Neural progenitor cell (in vitro differentiated cells): ENCODE results near the gene PCSK4. TPM values are rescaled to one million over a fixed set of nuclear protein-coding genes. Genes with fewer than 3 reads are reported as not detected.
A peak's percentile ranks its signal among the peaks of the same experiment; 100 is the strongest.

ENCODE experiments used
- DNase-seq: peaks from one replicate; pipeline ENCODE4 v3.0.0-alpha.2; 2016; ENCODE audit warnings: low spot score
- H2AFZ ChIP-seq: fragments of 200-600 bp; sonication (generic); replicated peaks from 2 replicates; pipeline ENCODE4 v1.6.1; 2016; ENCODE audit warnings: antibody characterized with exemption
- H3F3A ChIP-seq: fragments of 200-600 bp; sonication (generic); 2 replicates; pipeline ENCODE4 v1.6.1; 2016; ENCODE audit warnings: antibody characterized with exemption, low read depth
- H3K27ac ChIP-seq: fragments of 200-600 bp; sonication (generic); 2 replicates; pipeline ENCODE4 v1.5.1; 2016; ENCODE audit warnings: mild to moderate bottlenecking
- H3K27me3 ChIP-seq: fragments of 200-600 bp; sonication (generic); 2 replicates; pipeline ENCODE4 v1.6.1; 2016; ENCODE audit warnings: mild to moderate bottlenecking, moderate library complexity
- H3K36me3 ChIP-seq: fragments of 200-600 bp; sonication (generic); 2 replicates; pipeline ENCODE4 v1.5.1; 2016
- H3K4me1 ChIP-seq: fragments of 200-600 bp; sonication (generic); 2 replicates; pipeline ENCODE4 v1.6.1; 2016; ENCODE audit warnings: mixed run types
- H3K4me2 ChIP-seq: fragments of 200-600 bp; sonication (generic); 2 replicates; pipeline ENCODE4 v1.6.1; 2016
- H3K4me3 ChIP-seq: fragments of 200-600 bp; sonication (generic); 2 replicates; pipeline ENCODE4 v1.5.1; 2016
- H3K79me2 ChIP-seq: fragments of 200-600 bp; sonication (generic); 2 replicates; pipeline ENCODE4 v1.6.1; 2016; ENCODE audit warnings: low read depth
- H3K9ac ChIP-seq: fragments of 200-600 bp; sonication (generic); 2 replicates; pipeline ENCODE4 v1.6.1; 2016
- H3K9me3 ChIP-seq: fragments of 200-600 bp; sonication (generic); 2 replicates; pipeline ENCODE4 v1.5.1; 2016; ENCODE audit warnings: low read depth
- H4K20me1 ChIP-seq: fragments of 200-600 bp; sonication (generic); 2 replicates; pipeline ENCODE4 v1.6.1; 2016; ENCODE audit warnings: low read depth
- H3K27ac Mint-ChIP-seq: 3 replicates; pipeline ENCODE4 v1.8.0; 2021; ENCODE audit warnings: mixed read lengths
- H3K27me3 Mint-ChIP-seq: 2 replicates; pipeline ENCODE4 v1.8.0; 2022; ENCODE audit warnings: low read depth, mild to moderate bottlenecking, inconsistent platforms, moderate library complexity, mixed read lengths; ENCODE audit not compliant: insufficient read depth
- H3K36me3 Mint-ChIP-seq: 3 replicates; pipeline ENCODE4 v1.8.0; 2021; ENCODE audit warnings: mixed read lengths
- H3K4me1 Mint-ChIP-seq: 3 replicates; pipeline ENCODE4 v1.8.0; 2021; ENCODE audit warnings: mixed read lengths
- H3K4me3 Mint-ChIP-seq: 3 replicates; pipeline ENCODE4 v1.8.0; 2021; ENCODE audit warnings: mild to moderate bottlenecking, moderate library complexity, mixed read lengths
- H3K9me3 Mint-ChIP-seq: 3 replicates; pipeline ENCODE4 v1.8.0; 2020; ENCODE audit warnings: mixed read lengths
- EZH2 ChIP-seq: fragments of 200-600 bp; sonication (generic); IDR thresholded peaks from 2 replicates; pipeline ENCODE4 v1.6.1; 2017; ENCODE audit warnings: antibody characterized with exemption, mild to moderate bottlenecking, moderate library complexity
- EZH2phosphoT487 ChIP-seq: fragments of 200-600 bp; sonication (generic); IDR thresholded peaks from 2 replicates; pipeline ENCODE4 v1.6.1; 2017; ENCODE audit warnings: antibody characterized with exemption
- total RNA-seq: library from RNA; depleted of rRNA; stranded (reverse); fragments of >200 nt; gene quantifications from 2 replicates; pipeline ENCODE4 v1.2.3, GENCODE V29; 2015; ENCODE audit warnings: low replicate concordance
- TF ChIP-seq, protein P1 (sequence below): fragments of 200-600 bp; sonication (generic); IDR thresholded peaks from 2 replicates; pipeline ENCODE4 v1.5.1; 2017; ENCODE audit warnings: antibody characterized with exemption, mild to moderate bottlenecking

PCSK4 gene
- total RNA-seq, 1 donor from 2014 or later: 3.6 TPM

GRCh38 chr19:1527650-1528309 is 37.6 kb upstream of the PCSK4 start:
- Mint-ChIP-seq H3K27me3 (peaks cover 29% of the 10 kb centered on the region), H3K4me3 (peak overlapping the region; percentile 46), H3K27ac (no peak overlapping the region), H3K36me3 (peaks cover 5% of the 10 kb centered on the region), H3K4me1 (peaks cover 7% of the 10 kb centered on the region), H3K9me3 (peaks cover 6% of the 10 kb centered on the region)
- no peaks in the 10 kb centered on the region for H3K9me3 ChIP-seq
- DNase-seq: no peak
- H3K36me3 ChIP-seq: no peaks in the 10 kb centered on the region
- peaks cover 10% of the 10 kb centered on the region for H4K20me1 ChIP-seq
- H3K27me3 ChIP-seq: peaks cover 51% of the 10 kb centered on the region
- peaks cover 11% of the 10 kb centered on the region for H3F3A ChIP-seq
- no peak overlapping the region for H3K4me2 ChIP-seq
- H3K4me3 ChIP-seq: no peak overlapping the region
- H2AFZ ChIP-seq: no peak overlapping the region
- no peaks in the 10 kb centered on the region for H3K79me2 ChIP-seq
- no peaks in the 10 kb centered on the region for H3K4me1 ChIP-seq
- TF ChIP-seq EZH2 (no peak), EZH2phosphoT487 (no peak)
- TF ChIP-seq, protein P1, sequence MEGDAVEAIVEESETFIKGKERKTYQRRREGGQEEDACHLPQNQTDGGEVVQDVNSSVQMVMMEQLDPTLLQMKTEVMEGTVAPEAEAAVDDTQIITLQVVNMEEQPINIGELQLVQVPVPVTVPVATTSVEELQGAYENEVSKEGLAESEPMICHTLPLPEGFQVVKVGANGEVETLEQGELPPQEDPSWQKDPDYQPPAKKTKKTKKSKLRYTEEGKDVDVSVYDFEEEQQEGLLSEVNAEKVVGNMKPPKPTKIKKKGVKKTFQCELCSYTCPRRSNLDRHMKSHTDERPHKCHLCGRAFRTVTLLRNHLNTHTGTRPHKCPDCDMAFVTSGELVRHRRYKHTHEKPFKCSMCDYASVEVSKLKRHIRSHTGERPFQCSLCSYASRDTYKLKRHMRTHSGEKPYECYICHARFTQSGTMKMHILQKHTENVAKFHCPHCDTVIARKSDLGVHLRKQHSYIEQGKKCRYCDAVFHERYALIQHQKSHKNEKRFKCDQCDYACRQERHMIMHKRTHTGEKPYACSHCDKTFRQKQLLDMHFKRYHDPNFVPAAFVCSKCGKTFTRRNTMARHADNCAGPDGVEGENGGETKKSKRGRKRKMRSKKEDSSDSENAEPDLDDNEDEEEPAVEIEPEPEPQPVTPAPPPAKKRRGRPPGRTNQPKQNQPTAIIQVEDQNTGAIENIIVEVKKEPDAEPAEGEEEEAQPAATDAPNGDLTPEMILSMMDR: no peak
- no peak overlapping the region for H3K27ac ChIP-seq
- no peak overlapping the region for H3K9ac ChIP-seq

GRCh38 chr19:1526979-1527649 is 37.0 kb upstream of the PCSK4 start:
- peaks cover 5% of the 10 kb centered on the region for H3K36me3 Mint-ChIP-seq
- Histone ChIP-seq H3F3A (peaks cover 18% of the 10 kb centered on the region), H3K4me1 (no peaks in the 10 kb centered on the region), H3K9me3 (no peaks in the 10 kb centered on the region), H3K4me2 (no peak overlapping the region), H2AFZ (no peak overlapping the region), H3K9ac (no peak overlapping the region), H4K20me1 (peaks cover 13% of the 10 kb centered on the region), H3K36me3 (no peaks in the 10 kb centered on the region), H3K4me3 (no peak overlapping the region), H3K27ac (no peak overlapping the region), H3K27me3 (peaks cover 58% of the 10 kb centered on the region), H3K79me2 (no peaks in the 10 kb centered on the region)
- no peak for DNase-seq
- TF ChIP-seq, protein P1: no peak
- TF ChIP-seq EZH2: no peak
- TF ChIP-seq EZH2phosphoT487: no peak
- peaks cover 7% of the 10 kb centered on the region for H3K4me1 Mint-ChIP-seq
- H3K9me3 Mint-ChIP-seq: peaks cover 6% of the 10 kb centered on the region
- H3K4me3 Mint-ChIP-seq: peak overlapping the region; percentile 64
- peaks cover 31% of the 10 kb centered on the region for H3K27me3 Mint-ChIP-seq
- H3K27ac Mint-ChIP-seq: no peak overlapping the region

DNA sequence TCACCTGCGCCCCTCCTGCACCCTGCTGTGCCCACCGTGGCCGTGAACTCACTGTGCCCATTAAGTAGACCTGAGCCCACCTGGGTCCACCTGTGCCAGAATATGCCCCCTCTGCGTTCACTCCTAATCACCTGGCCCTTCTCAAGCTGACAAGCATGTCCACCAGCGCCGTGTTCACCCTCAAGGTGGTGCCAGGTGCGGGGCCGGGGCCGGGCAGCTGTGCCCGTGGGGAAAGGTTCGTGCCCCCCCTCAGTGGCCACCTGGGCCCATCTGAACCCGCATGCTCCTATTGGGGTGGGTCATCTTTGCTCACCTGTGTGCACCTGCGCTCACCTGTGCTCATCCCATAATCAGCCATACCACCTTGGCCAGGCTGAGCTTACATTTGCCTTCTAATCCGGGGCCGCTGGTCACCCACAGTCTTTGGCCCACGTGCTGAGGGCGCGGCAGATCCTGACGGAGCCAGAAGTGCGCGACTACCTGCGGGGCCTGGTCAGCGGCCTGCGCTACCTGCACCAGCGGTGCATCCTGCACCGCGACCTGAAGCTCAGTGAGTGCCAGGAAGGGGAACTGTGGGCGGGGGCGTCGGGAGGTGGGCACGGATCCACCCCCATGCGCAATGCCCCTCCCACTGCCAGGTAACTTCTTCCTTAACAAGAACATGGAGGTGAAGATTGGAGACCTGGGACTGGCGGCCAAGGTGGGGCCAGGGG is 36.1 kb upstream of the PCSK4 start:
- Histone ChIP-seq H3K4me1 (no peaks in the 10 kb centered on the region), H3K9me3 (no peaks in the 10 kb centered on the region), H3F3A (peaks cover 21% of the 10 kb centered on the region), H3K9ac (no peak overlapping the region), H3K4me2 (no peak overlapping the region), H3K79me2 (no peaks in the 10 kb centered on the region), H4K20me1 (peaks cover 13% of the 10 kb centered on the region), H3K4me3 (no peak overlapping the region), H3K27ac (no peak overlapping the region), H2AFZ (no peak overlapping the region), H3K36me3 (no peaks in the 10 kb centered on the region), H3K27me3 (peaks cover 67% of the 10 kb centered on the region)
- Mint-ChIP-seq H3K9me3 (peaks cover 6% of the 10 kb centered on the region), H3K27ac (no peak overlapping the region), H3K27me3 (peaks cover 29% of the 10 kb centered on the region), H3K4me1 (peaks cover 9% of the 10 kb centered on the region), H3K4me3 (peak overlapping the region; percentile 62), H3K36me3 (peaks cover 5% of the 10 kb centered on the region)
- no peak for DNase-seq
- TF ChIP-seq, protein P1: no peak
- no peak for TF ChIP-seq EZH2phosphoT487
- no peak for TF ChIP-seq EZH2
